ENCODE measurements around the gene ABCB4.
A peak's percentile ranks its signal among the peaks of the same experiment; 100 is the strongest.

DNA sequence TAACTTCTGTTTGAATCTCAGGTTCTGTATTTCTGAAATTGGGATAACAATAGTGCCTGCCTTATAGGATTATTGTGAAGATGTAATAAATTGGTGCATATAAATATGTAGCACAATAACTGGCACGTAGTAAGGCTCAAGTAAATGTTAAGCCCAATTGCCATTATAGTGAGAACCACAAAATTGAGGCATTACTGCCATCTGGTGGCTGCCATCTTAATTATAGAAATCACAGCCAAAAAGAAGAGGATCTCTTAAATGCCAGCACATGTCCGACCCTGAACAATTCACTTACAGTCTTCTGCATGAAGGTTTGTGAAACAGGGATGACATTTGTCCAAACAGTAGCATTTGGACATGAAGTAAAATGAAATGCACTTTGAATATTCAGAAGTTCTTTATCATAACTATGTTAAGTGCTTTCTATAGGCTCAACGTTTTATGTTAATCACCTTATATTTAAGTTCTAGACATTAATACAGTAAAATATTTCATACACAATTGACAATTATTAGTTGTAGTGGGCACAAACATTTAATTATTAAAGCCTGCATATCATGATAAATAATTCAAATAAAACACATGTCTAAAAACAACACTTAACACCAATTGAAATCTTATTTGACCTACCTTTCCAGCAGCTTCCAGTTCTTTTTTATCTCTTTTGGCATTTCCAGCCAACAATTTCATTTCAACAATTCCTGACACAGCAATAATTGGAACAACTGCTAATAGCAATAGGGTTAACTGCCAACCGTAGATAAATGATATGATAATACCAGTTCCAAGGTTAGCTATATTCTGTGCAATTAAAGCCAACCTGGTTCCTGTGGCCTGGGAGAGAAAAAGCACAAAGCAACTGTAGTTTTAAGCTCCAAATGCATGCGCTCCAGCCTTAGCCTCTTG, 58.5 kb downstream of the ABCB4 start:
- TF ChIP-seq, protein P1, sequence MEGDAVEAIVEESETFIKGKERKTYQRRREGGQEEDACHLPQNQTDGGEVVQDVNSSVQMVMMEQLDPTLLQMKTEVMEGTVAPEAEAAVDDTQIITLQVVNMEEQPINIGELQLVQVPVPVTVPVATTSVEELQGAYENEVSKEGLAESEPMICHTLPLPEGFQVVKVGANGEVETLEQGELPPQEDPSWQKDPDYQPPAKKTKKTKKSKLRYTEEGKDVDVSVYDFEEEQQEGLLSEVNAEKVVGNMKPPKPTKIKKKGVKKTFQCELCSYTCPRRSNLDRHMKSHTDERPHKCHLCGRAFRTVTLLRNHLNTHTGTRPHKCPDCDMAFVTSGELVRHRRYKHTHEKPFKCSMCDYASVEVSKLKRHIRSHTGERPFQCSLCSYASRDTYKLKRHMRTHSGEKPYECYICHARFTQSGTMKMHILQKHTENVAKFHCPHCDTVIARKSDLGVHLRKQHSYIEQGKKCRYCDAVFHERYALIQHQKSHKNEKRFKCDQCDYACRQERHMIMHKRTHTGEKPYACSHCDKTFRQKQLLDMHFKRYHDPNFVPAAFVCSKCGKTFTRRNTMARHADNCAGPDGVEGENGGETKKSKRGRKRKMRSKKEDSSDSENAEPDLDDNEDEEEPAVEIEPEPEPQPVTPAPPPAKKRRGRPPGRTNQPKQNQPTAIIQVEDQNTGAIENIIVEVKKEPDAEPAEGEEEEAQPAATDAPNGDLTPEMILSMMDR (conservative IDR thresholded peaks at IDR 0.05; ENCODE audit: low read depth in 2 of 2), result peak; percentile 82 to 83
- TF ChIP-seq POLR2AphosphoS5 (IDR thresholded peaks at IDR 0.05; ENCODE audit: low read depth) (no peak), EZH2phosphoT487 (IDR thresholded peaks at IDR 0.05; ENCODE audit: unreplicated experiment) (no peak), EZH2 (IDR thresholded peaks at IDR 0.05; ENCODE audit: low read depth, unreplicated experiment) (no peak)
- TF ChIP-seq, protein P2, sequence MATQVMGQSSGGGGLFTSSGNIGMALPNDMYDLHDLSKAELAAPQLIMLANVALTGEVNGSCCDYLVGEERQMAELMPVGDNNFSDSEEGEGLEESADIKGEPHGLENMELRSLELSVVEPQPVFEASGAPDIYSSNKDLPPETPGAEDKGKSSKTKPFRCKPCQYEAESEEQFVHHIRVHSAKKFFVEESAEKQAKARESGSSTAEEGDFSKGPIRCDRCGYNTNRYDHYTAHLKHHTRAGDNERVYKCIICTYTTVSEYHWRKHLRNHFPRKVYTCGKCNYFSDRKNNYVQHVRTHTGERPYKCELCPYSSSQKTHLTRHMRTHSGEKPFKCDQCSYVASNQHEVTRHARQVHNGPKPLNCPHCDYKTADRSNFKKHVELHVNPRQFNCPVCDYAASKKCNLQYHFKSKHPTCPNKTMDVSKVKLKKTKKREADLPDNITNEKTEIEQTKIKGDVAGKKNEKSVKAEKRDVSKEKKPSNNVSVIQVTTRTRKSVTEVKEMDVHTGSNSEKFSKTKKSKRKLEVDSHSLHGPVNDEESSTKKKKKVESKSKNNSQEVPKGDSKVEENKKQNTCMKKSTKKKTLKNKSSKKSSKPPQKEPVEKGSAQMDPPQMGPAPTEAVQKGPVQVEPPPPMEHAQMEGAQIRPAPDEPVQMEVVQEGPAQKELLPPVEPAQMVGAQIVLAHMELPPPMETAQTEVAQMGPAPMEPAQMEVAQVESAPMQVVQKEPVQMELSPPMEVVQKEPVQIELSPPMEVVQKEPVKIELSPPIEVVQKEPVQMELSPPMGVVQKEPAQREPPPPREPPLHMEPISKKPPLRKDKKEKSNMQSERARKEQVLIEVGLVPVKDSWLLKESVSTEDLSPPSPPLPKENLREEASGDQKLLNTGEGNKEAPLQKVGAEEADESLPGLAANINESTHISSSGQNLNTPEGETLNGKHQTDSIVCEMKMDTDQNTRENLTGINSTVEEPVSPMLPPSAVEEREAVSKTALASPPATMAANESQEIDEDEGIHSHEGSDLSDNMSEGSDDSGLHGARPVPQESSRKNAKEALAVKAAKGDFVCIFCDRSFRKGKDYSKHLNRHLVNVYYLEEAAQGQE (IDR thresholded peaks at IDR 0.05; ENCODE audit: unreplicated experiment), result no peak

All from GM23338 (cell line).